Heart left ventricle (tissue), 16 donors: ENCODE results near the gene AHCTF1. TPM values are rescaled to one million over a fixed set of nuclear protein-coding genes. Genes with fewer than 3 reads are reported as not detected.
"Not testable (repeated sequence)": the region's sequence is repeated elsewhere in the genome, so short reads cannot be mapped to it uniquely, and the experiment has no call there.

Experiments
- ATAC-seq, 4 donors: fragments of 200-7000 bp; cut with Tn5 transposase; one replicate each; pipeline ENCODE4 v1.9.1; 2020 to 2022; ENCODE audit warnings: moderate library complexity in 4 of 4, mild to moderate bottlenecking in 3 of 4, moderate number of reproducible peaks in 1 of 4
- DNase-seq, 5 donors: peaks; one replicate each; pipeline ENCODE4 v3.0.0-alpha.2; 2020
- H3K27ac ChIP-seq, 12 donors: fragments of 200-600 bp; sonication (generic) in 4 of 12; one replicate each; pipeline versions ENCODE4 v1.5.0 to v1.8.0; 2016 to 2022; ENCODE audit warnings: mild to moderate bottlenecking in 2 of 12
- H3K27me3 ChIP-seq, 9 donors: fragments of 200-600 bp; sonication (generic) in 2 of 9; one replicate each; pipeline versions ENCODE4 v1.5.1 to v1.8.0; 2016 to 2022; ENCODE audit warnings: mild to moderate bottlenecking in 3 of 9
- H3K36me3 ChIP-seq, 9 donors: fragments of 200-600 bp; sonication (generic) in 2 of 9; one replicate each; pipeline versions ENCODE4 v1.5.0 to v1.8.0; 2018 to 2022; ENCODE audit warnings: mild to moderate bottlenecking in 2 of 9
- H3K4me1 ChIP-seq, 12 donors: fragments of 200-600 bp; sonication (generic) in 4 of 12; one replicate each; pipeline versions ENCODE4 v1.5.0 to v1.8.0; 2016 to 2022; ENCODE audit warnings: mild to moderate bottlenecking in 3 of 12
- H3K4me3 ChIP-seq, 12 donors: fragments of 200-600 bp; sonication (generic) in 4 of 12; one replicate each; pipeline versions ENCODE4 v1.5.0 to v1.8.0; 2017 to 2022; ENCODE audit warnings: mild to moderate bottlenecking in 9 of 12, moderate library complexity in 4 of 12
- H3K9me3 ChIP-seq, 12 donors: fragments of 200-600 bp; sonication (generic) in 4 of 12; one replicate each; pipeline versions ENCODE4 v1.5.0 to v1.8.0; 2016 to 2022; ENCODE audit warnings: mild to moderate bottlenecking in 1 of 12
- POLR2A ChIP-seq, 2 donors: fragments of 450-650 bp; IDR thresholded peaks; one replicate each; pipeline ENCODE4 v1.6.1; 2017; ENCODE audit warnings: antibody characterized with exemption in 2 of 2, mild to moderate bottlenecking in 2 of 2, moderate library complexity in 2 of 2
- WGBS, 4 donors: extraction: QIAGEN DNeasy Blood & Tissue Kit in 2 of 4; methylation state at CpG; one replicate each; pipeline versions ENCODE4 v1.1.5 to v1.1.7; 2013 to 2018; 5-methylcytosine and 5-hydroxymethylcytosine counted together
- intact Hi-C, 10 donors: fragments of 100-400 bp; cut with DNase I; formaldehyde crosslinking; loops; one replicate each; pipeline versions ENCODE4 v1.11.1 to v1.14.2; 2022
- polyA plus RNA-seq, 2 donors: library from polyadenylated mRNA; stranded (reverse); fragments of 200-250 nt; gene quantifications; one replicate each; pipeline ENCODE4 v1.2.3, GENCODE V29; 2013
- total RNA-seq, 9 donors: library from RNA; depleted of rRNA in 2 of 9; stranded (reverse); fragments of >200 nt in 2 of 9; fragmentation: NEBNext Ultra II Directional in 3 of 9; extraction: Animal tissue kit (Norgen Biotek cat#: 25700) in 3 of 9; gene quantifications; one replicate each; pipeline versions ENCODE4 v1.1.0 to v1.2.4, GENCODE V29; 2016 to 2023
- TF ChIP-seq, protein P1 (sequence below), 12 donors: fragments of 200-600 bp; sonication (generic) in 4 of 12; IDR thresholded peaks; one replicate each; pipeline versions ENCODE4 v1.5.0 to v1.8.0; 2018 to 2022; ENCODE audit warnings: antibody characterized with exemption in 12 of 12, mild to moderate bottlenecking in 5 of 12
- donor health status: ischemic (EF 13 %, LVEDD 7.1; RV severe dilation, severe dysfunction).
- donor health status: healthy with polysubstance abuse.
- donor health status: DM: no; HTN: yes; CAD: no.
- donor health status: DM: no; HTN: no; CAD: no.
- donor health status: ischemic (EF 25% LVEDD 6.9; RV normal size, moderate dysfunction).
- donor health status: ischemic (EF 25% LVEDD 5.7; RV mildly dilated, moderate dysfunction).
- donor health status: healthy.
- donor health status: DM: yes; HTN: yes; CAD: no.
- donor health status: ischemic (EF 35%, LVEDD 5.7; RV mildly dilated, moderate dysfunction).
- donor health status: nonischemic (EF 11% LVEDD 7.7; RV severe dilation, severe dysfunction).
- donor health status: DM: yes; HTN: yes; CAD: no.
- donor health status: PGD.
- donor health status: ischemic (EF 29% LVEDD 5.4; RV normal size, mild dysfunction).
- donor health status: nonischemic (EF 23%, LVEDD 6.1; RV moderate dilation, normal function).

Gene AHCTF1
- total and polyA plus RNA-seq, 11 donors = 6.3 to 39.7 (median 19.4) TPM

DNA sequence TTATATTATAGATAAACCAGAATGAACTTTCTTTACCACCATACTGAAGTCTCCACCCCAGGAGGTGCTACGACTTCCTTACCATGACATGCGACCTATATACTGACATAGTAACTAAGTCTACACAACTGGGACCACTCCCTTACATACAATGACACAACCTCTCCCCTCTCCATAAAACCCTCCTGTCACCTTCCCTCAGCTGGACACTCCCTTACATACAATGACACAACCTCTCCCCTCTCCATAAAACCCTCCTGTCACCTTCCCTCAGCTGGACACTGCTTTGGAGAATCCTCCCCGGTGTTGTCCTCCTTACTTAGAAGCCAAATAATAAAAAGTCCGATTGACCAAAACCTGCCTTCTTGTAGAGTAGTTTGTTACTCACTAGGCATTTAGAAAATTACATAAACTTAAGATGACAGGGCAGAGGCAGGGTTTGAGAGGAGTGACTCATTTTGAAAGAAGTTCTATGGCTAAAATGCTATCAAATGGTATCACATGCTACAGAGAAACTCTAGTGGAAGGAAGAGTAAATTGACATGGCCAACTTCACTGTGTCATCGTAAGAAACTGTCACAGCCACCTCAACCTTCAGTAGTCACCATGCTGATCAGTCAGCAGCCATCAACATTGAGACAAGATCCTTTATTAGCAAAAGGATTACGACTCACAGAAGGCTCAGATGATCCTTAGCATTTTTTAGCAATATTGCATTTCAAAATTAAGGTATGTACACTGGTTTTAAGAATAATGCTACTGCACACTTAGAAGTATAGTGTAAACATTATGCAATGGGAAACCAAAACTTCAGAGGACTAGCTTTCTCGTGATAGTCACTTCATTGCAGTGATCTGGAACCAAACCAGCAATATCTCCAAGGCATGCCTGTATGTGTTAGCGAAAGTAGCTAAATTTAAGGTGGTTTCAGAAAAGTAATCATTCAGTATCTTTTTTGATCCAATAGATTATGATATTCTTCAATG is 56.4 kb downstream of the AHCTF1 start:
- peaks cover 0 to 97% (median 88%) of the 10 kb centered on the region in 9 donors for H3K36me3 ChIP-seq
- no peaks in the 10 kb centered on the region for H3K9me3 ChIP-seq
- TF ChIP-seq, protein P1, sequence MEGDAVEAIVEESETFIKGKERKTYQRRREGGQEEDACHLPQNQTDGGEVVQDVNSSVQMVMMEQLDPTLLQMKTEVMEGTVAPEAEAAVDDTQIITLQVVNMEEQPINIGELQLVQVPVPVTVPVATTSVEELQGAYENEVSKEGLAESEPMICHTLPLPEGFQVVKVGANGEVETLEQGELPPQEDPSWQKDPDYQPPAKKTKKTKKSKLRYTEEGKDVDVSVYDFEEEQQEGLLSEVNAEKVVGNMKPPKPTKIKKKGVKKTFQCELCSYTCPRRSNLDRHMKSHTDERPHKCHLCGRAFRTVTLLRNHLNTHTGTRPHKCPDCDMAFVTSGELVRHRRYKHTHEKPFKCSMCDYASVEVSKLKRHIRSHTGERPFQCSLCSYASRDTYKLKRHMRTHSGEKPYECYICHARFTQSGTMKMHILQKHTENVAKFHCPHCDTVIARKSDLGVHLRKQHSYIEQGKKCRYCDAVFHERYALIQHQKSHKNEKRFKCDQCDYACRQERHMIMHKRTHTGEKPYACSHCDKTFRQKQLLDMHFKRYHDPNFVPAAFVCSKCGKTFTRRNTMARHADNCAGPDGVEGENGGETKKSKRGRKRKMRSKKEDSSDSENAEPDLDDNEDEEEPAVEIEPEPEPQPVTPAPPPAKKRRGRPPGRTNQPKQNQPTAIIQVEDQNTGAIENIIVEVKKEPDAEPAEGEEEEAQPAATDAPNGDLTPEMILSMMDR (IDR thresholded peaks at IDR 0.05) = no peak
- TF ChIP-seq POLR2A (IDR thresholded peaks at IDR 0.05) = no peak
- no peak overlapping the region for H3K4me3 ChIP-seq
- DNase-seq (no peak), ATAC-seq (no peak)
- H3K4me1 ChIP-seq = peaks cover 0 to 10% (median 0%) of the 10 kb centered on the region in 12 donors
- no peak overlapping the region for H3K27ac ChIP-seq
- 95 to 98% (median 95%) methylated on average over 8 of the region's 8 CpGs for WGBS, 4 donors
- no peaks in the 10 kb centered on the region for H3K27me3 ChIP-seq
- intact Hi-C loops = no loop called here

GRCh38 chr1:246865921-246866320 is 65.8 kb downstream of the AHCTF1 start:
- H3K36me3 ChIP-seq = peaks cover 0 to 95% (median 87%) of the 10 kb centered on the region in 9 donors
- no peak for ATAC-seq

DNA sequence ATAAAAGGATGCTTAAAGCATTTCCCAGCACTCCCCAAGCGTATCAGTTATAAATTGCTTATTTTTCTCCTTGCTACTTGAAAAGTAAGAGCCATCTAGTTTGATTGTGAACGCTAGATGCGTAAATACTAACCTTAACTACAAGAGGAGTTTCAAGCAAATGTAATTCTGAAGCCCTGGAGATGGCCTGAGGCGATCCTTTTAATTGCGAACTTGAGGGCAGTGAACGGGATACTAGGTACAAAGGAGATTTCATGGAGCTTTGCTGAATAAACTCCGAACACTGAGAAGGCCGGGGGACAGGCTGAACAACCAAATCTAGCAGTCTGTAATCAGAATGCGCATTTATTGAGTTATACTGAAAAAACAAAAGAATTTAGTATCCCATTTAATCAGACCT is 68.0 kb downstream of the AHCTF1 start:
- ATAC-seq, H3K27ac ChIP-seq, H3K4me1 ChIP-seq, H3K9me3 ChIP-seq, intact Hi-C loops, H3K27me3 ChIP-seq, H3K4me3 ChIP-seq, DNase-seq: not testable (repeated sequence)
- H3K36me3 ChIP-seq = peaks cover 0 to 97% (median 89%) of the 10 kb centered on the region in 9 donors
- WGBS, 4 donors = 85 to 99% (median 96%) methylated on average over 9 of the region's 9 CpGs

More at GRCh38 chr1:246865921-246866320, 65.8 kb downstream of the AHCTF1 start:
- WGBS, 4 donors = 94 to 96% (median 95%) methylated on average over 2 of the region's 2 CpGs
- Histone ChIP-seq H3K9me3 (no peaks in the 10 kb centered on the region), H3K27me3 (no peaks in the 10 kb centered on the region), H3K4me1 (peaks cover 0 to 3% (median 0%) of the 10 kb centered on the region in 12 donors), H3K4me3 (no peak overlapping the region), H3K27ac (no peak overlapping the region)
- intact Hi-C loops = no loop called here
- no peak for DNase-seq
- TF ChIP-seq, protein P1 (IDR thresholded peaks at IDR 0.05) = no peak
- TF ChIP-seq POLR2A (IDR thresholded peaks at IDR 0.05) = no peak

DNA sequence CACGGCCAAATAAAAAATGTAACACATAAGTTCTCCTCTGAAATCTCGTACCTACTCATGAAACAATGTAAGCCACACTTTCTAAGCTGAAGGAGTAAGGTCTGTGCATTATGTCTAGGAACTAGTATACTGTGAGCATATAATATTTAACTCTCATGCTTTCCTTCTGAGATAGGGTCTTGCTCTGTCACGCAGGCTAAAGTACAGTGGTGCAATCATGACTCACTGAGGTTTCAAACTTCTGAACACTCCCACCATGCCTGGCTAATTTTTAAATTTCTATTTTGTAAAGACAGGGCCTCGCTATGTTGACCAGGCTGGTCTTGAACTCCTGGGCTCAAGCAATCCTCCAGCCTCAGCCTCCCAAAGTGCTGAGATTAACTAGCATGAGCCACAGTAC is 71.3 kb downstream of the AHCTF1 start:
- no peaks in the 10 kb centered on the region for H3K27me3 ChIP-seq
- H3K9me3 ChIP-seq = no peaks in the 10 kb centered on the region
- intact Hi-C loops = no loop called here
- no peak overlapping the region for H3K27ac ChIP-seq
- no peak for ATAC-seq
- TF ChIP-seq, protein P1 (IDR thresholded peaks at IDR 0.05) = no peak
- TF ChIP-seq POLR2A (IDR thresholded peaks at IDR 0.05) = no peak
- no peak overlapping the region for H3K4me3 ChIP-seq
- 97 to 98% (median 98%) methylated on average over 4 of the region's 4 CpGs for WGBS, 4 donors
- H3K36me3 ChIP-seq = peaks cover 0 to 97% (median 93%) of the 10 kb centered on the region in 9 donors
- no peak for DNase-seq
- no peaks in the 10 kb centered on the region for H3K4me1 ChIP-seq
